ENCODE results near the gene PRSS57. TPM values are rescaled to one million over a fixed set of nuclear protein-coding genes. Genes with fewer than 3 reads are reported as not detected.

The PRSS57 gene
- total RNA-seq, 1 donor from 2014 or later = not detected

DNA sequence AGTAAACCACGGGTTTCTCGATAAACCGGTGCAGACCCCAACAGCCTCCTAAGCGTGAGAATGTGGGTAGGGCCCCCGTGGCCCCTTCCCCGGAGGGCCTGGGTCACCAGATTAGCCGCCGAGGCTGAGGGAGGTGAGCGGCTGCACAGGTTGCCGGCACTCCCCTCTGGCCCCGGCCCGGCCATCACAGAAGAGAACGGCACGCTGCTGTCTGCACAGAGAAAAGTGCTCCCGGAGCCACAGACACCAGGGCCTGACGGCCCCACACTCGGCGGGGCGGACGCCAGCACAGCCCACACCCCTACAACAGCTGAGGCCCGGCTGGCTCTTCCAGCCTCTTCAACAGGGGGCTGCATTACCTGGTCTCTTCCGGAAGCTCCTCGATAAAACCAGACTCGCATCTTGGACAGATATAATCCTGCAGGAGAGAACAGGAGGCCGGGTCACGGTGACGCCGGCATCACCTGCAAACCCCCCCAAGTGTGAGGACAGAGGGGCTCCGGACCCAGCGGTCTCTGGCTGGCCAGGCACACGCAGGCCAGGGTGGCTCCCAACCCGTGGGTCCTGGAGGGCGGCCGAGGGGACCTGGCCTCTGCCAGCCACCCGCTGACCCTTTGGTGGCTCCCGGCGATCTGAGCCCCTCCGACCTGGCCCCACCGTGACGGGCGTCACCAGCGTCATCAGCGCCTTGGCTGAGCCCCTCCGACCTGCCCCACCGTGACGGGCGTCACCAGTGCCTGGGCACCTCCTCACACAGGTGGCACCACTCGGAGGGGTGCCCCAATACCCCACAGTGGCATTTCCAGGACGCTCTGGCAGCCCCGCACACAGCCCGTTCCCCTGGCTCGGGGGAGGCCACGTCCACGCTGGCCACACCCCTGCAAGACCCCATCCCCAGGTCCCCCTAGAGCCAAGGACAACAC is 42.5 kb downstream of the PRSS57 start:
- DNase-seq (ENCODE audit: low spot score) = no peak

DNA sequence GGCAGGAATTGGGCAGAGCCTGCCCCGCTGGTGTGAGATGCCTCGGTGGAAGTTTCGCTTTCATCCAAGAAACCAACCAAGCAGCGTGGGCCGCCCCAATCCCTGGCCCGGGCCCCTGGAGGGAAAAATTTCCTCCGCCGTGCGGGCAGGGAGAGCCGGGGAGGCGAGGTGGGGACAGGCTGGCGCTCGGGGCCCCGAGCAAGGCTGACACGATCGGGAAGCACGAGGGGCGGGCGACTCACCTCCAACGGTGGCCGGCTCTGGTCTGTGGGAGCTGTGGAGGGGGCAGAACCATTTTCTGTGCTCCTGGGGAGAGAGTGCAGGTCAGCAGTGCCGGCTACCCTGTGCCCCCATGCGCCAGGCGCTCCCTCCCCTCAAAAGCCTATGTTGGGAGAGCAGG is 43.3 kb downstream of the PRSS57 start:
- DNase-seq (ENCODE audit: low spot score) = no peak

DNA sequence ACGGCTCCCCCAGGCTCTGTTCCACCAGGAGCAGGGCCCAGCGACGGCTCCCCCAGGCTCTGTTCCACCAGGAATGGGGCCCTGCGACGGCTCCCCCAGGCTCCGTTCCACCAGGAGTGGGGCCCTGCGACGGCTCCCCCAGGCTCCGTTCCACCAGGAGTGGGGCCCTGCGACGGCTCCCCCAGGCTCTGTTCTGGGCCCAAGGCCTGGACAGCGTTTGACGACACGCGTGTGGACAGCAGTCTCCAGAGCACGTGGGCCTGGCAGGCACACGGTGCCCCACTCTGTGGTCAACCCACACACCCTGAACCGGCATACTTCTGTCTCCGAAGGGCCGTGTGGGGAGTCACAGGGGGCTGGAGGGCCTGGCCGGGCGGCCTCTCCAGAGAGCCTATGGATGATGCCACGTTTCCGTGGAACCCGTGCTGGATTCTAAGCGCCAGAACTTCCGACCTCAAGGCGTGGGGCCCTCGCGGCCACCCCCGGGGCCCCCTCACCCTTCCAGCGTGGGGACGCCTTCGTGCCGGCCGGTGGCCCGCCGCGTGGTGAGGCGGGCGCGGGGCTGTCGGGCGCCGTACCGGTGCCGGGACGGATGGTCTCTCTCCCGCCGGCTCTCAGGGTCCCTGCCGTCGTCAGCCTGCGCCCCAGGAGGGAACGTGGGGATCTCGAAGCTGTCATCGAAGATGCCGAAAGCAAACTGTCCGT is 44.0 kb downstream of the PRSS57 start:
- DNase-seq (ENCODE audit: low spot score) = no peak

DNA sequence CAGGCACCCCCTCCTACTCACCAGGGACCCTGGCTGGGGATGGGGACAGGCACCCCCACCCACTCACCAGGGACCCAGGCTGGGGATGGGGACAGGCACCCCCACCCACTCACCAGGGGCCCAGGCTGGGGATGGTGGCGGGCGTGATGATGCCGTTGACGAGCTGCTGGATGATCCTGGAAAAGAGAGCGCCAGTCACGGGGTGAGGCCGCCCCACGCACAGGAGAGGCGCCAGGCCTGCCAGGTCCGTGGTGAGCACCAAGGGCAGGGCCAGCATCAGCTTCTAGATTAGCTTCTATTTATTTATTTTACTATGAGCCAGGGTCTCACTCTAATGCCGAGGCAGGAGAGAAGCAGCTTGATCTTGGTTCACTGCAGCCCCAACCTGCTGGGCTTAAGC is 45.1 kb downstream of the PRSS57 start:
- DNase-seq (ENCODE audit: low spot score) = no peak

DNA sequence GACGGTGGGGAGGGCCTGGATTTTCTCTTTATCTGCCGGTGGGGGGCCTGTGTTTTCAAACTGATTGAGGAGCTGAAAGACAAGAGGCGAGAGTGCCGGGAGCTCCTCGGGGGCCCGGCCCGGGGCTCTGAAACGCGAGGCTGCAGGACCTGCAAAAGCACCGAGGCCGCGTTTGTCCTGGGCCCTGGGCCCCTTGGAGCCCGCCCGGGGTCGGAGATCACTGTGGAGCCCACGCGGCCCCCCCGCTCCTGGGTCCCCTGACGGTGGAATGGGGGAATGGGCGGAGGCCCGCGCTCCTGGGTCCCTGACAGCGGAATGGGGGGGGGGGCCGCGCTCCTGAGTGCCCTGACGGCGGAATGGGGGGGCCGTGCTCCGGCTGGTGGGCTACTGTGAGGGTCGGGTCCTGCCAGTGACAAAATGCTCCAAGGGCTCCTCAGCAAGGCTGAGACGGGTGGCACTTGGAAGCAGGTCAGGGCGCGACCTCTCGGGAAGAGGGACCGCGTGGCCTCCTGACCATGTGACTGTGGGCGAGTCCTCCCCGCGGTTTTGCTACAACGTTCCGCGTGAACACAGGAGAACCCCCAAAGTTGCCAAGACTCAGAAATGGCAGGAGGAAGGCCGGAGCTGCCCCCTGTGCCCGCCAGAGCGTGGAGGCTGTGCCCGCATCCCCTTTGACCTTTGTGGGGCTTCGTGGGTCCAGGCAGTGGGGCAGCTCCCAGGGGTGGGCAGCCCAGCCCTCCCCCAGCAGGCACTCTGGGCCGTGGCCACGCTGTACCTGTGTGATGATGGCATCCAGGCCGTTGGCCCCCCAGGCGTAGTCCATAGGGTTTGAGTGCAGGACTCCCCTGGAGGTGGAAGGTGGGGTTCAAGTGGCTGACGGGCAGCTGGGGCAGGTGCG is 46.1 kb downstream of the PRSS57 start:
- DNase-seq (ENCODE audit: low spot score) = no peak

DNA sequence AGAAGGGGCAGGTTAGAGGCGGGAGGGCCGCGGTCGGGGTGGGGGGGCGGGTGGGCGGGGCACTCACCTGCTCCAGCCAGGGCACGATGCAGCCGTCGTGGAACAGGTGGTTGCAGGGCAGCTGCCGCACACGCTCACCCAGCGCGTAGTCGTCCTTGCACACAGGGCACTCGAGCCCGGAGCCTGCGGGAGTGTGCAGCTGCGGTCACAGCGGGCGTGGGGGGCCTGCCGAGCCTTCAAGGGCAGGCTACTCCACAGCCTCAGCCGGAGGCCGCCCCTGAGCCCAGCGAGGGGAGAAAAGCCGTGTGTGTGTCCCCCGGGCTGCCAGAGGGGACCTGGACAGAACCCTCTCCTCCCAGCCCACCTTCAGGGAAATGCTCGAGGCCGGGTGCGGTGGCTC is 46.9 kb downstream of the PRSS57 start:
- DNase-seq (ENCODE audit: low spot score) = no peak

DNA sequence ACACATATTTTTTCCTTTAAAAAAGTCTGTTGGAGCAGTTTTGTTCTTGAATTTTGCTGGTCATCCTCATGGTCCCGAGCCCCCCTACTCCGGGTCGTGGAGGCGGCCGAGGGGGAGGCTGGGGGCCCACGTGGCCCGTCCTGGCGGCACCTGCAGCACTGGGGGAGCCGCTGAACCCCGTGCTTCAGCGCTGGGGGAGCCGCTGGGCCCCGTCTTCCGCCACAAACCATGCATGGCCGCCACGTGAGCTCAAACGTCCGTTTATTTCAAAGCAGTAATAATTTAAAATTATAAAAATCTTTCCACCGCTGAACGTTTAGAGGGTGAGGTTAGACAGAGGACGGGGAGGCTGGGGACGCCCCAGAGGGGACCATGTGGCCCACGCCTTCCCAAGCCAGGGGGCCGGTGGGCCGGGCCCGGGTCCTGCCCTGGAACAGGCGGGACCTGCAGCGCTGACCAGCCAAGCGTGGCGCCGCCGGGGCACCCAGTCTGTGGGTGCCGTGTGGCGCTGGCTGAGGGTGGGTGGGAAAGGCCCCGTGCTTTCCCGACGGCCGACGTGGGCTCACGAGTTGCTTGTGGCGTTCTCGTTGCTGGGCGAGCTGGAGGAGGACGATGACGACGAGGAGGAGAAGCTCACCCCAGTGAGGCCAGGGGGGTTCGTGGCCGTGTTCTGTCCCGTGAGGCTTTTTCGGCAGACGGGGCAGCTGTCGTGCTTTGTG is 47.5 kb downstream of the PRSS57 start:
- no peak for DNase-seq (ENCODE audit: low spot score)

DNA sequence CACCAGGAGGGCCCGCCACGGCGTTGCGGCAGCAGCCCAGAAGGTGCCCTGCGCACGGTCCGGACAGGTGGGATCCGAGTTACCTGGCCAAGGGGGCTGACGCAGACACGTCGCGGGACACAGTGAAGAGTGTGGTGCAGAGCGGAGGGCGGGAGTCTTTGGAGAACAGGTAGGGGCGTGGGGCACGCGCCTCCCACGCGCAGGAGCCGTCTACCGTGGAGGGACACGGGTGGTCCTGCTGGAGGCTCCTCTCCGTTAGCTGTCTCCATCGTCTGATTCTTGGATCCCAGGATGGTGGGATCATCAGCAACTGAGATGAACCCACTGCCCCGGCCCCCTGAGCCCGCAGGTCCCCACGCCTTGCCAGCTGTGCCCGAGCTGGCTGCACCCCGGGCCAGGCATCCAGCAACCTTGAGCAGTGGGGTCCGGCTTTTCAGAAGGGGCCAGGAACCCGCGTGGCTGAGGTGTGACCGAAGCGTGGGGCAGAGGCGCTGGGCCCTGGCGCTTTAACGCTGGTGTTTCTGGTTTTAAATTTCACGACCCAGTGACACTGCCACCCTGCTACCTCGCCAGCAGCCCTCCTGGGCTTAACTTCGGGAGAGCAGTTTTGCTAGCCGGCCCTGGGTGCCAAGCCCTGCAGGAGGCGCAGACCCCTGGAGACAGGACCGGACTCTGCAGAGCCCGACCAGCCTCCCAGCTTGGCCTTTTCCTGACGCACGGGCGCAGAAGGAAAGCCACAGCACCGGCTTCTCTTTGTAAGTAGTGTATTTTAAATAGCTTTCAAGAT is 48.3 kb downstream of the PRSS57 start:
- DNase-seq (ENCODE audit: low spot score) = no peak

DNA sequence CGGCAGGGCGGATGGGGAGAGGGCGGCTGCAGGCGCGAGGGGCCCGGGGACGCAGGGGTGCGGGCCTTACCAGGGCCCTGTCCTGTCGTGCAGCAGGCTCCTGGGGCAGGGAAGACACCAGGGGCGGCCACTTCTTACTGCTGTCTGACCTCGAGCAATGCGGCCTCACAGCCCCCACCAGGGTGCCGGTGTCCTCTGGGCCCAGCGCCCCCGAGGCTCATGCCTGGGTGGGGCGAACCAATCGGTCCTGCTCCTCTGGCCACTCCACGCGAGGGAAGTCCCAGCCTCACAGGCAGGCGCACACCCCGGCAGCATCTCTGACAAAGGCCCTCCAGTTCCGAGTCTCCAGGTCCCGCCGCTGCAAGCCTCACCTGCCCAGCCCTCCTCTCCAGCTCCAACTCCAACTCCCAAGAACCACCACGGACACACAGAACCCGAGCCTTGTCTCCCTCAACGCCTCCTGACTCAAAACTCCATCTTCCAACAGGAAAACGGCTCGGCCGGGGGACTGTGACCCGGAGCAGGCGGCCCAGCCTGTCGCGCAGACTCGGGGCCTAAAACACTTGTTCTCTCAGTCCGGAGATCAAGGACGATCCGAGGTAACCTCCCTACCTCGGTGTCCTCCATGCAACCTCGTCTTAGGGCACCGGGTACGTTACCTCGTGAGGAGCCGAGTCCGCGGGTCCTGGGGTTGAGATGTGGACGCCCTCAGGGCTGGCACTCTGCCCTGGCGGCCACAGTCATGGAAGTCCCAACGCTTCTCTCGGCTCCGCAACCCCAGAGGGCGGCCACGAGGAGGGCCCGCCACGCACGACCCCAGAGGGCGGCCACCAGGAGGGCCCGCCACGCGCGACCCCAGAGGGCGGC is 49.1 kb downstream of the PRSS57 start:
- no peak for DNase-seq (ENCODE audit: low spot score)

DNA sequence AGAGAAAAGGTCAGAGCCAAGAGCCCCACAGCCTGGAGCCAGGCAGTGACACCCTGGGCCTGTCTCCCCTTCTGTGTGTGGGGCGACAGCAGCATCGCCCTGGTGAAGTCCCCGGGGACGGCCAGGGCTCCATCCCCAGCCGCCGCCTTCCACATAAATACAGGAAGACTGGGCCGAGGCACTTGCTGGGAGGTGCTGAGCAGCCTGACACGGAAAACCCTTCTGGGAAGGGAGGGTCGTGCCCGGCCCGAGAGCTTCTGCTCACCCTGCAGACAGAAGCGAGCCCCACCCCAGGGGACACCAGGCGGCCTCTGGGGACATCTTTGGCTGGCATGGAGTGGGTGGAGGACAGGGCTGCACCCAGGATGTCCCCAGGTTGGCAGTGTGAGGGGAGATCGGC is 50.5 kb downstream of the PRSS57 start:
- DNase-seq (ENCODE audit: low spot score) = no peak

DNA sequence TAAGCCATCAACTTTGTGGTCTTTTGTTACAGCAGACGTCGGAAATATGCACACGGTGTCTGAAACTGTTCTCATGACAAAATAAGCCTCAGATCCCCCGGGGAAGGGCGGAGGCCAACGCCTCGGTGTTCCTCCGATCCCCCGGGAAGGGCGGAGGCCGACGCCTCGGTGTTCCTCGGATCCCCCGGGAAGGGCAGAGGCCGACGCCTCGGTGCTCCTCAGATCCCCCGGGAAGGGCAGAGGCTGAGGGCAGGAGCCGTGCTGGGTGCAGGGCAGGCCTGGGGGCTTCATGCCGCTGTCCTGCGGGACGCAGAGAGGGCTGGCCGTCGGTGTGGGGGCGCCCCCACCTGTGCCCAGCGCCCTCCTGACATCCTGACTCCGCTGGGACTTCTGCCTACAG is 50.9 kb downstream of the PRSS57 start:
- DNase-seq (ENCODE audit: low spot score) = no peak

DNA sequence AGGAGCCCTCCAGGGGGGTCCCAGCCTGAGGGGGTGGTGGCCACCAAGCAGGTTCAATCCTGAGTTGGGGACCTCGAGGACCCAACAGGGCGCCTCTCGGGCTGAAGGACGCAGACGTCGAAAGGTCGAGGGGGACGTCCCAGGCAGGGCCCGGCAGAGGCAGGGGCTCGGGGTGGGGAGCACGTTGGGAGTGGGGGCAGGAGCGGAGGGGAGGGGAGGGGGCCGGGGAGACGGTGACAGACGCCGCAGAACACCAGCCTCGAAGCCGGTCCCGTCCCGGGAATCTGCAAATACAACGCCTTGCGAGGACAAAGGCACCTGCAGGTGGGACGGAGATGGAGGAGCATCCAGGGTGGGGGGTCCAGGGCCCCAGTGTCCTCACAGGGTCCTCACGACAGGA is 51.5 kb downstream of the PRSS57 start:
- DNase-seq (ENCODE audit: low spot score) = no peak

DNA sequence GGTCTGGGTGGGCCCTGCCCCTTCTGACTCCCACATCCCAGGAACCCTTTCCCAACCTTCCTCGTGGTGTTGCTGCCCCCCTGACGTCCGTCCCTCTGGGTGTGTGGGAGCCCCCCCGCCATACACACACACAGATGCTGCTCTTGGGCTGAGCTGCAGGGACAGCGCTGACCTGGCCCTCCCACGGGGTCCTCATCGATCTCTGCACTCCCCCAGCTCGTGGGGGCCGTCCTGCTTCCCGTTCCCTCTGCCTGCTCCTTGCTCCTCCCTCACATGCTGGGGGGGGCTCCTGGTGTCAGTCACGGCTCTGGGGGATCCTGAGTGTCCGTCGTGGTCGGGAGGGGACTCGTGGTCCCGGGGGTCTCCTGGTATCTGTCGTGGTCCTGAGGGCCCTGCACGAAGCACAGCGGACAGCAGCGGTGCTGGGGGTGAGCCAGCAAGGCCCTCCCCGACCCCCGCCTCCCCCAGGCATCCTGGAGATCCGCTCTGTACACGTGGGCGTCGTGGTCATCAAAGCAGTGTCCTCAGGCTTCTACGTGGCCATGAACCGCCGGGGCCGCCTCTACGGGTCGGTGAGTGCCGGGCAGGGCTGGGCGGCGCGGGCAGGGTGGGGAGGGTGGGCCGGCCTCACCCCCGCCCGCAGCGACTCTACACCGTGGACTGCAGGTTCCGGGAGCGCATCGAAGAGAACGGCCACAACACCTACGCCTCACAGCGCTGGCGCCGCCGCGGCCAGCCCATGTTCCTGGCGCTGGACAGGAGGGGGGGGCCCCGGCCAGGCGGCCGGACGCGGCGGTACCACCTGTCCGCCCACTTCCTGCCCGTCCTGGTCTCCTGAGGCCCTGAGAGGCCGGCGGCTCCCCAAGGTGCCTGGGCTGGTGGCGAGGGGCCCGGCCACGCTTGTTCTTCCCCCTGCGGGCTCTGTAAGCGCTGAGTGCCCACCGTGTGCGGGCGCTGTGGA is 52.2 kb downstream of the PRSS57 start:
- no peak for DNase-seq (ENCODE audit: low spot score)

DNA sequence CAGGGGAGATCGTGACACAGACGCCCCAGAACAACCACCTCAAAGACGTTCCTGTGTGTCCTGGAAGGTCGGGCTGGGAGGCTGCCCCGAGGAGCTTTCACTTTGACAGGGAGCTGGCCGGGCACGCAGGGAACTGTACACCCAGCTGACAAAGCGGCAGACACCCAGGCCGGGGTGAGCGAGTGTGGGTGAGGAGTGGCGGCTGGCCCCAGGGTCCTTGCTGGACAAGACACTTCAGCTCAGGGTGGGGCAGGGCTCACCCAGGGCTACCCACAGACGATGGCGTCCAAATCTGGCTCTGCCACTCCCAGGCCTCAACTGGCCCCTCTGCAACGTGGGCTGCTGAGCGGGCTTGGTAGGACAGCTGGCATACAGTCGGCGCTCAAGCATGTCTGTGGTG is 53.5 kb downstream of the PRSS57 start:
- no peak for DNase-seq (ENCODE audit: low spot score)

DNA sequence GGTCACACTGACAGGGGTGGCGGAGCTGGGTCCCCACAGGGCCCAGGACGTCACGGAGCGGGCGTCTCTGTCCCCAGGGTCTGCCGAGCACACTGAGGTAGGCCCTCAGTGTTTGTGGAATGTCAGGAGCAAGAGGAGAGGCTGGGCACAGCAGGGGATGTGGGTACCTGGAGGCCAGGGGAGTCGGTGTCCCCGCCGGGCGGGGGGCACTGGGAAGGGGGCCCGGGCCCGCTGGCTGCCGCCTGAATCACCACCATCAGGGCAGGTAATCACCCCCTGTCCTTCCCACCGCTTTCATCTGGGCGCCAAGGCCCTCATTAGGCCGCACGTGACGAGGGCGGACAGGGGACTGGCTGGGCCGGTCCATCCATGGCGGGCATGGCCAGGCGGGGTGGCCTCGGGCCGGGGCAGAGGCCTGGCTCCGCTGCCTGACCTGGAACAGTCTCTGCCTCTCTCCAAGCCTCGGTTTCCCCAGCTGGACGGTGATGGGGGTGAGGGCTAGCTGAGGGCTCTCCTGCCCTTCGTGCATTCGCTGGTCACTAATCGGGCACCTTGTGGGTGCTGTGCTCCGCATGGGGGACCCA is 54.6 kb downstream of the PRSS57 start:
- DNase-seq (ENCODE audit: low spot score) = no peak

DNA sequence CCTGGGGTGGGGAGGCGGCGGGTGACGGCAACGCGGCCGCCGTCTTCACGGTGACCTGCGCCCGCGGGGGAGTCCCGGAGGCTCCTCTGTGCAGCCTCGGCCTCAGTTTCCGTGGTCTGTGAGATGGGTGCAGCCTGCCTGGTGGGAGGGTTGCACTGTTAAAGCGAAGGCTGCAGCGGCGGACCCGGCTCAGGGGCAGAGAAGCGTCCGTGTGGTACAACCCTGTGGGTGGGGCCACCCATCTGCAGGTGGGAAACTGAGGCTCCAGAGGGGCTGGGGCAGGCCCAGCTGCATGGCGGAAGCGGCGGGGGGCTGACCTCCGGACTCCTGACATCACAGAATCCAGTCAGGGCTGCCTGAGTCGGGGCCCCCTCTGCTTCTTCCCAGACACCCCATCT is 55.1 kb downstream of the PRSS57 start:
- DNase-seq (ENCODE audit: low spot score) = no peak

DNA sequence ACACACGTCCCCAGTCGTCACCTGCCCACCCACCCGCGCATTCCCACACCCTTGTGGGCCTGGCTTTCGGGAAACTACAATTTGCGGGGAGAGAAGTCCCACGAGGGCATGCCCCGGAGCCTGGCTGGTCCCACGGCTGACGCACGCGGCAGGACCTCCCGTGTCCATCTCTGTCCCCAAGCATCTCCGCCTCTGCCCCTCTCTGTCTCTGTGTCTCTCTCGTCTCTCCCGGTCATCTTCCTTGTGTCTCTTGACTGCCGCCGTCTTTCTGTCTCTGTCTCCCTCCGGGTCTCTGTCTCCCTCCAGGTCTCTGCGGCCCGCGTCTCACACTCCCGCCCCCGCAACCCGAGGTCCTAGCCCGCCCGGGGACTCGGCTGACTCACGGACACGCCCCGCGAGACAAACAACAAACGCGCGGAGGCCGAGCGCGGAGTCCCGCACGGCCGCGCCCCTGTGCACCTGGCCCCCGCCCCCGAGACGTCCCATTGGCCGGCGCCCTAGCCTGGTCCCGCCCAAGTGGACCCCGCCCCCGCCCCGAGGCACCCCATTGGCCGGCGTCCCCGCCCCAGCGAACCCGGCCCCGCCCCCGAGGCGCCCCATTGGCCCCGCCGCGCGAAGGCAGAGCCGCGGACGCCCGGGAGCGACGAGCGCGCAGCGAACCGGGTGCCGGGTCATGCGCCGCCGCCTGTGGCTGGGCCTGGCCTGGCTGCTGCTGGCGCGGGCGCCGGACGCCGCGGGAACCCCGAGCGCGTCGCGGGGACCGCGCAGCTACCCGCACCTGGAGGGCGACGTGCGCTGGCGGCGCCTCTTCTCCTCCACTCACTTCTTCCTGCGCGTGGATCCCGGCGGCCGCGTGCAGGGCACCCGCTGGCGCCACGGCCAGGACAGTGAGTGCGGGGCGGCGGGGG is 55.7 kb downstream of the PRSS57 start, which contains the start of gene FGF22:
TSS of gene FGF22 (plus strand) at position 627 of the 908 bp plus-strand sequence. CDS start at position 674, 47 bp downstream.
- DNase-seq (ENCODE audit: low spot score) = peak; percentile 91
